ENCODE data around the gene RNF213.

The RNF213 gene

GRCh38 chr17:80419255-80419654, 158.6 kb downstream of the RNF213 start:
- no peak for DNase-seq (ENCODE audit: low spot score)

GRCh38 chr17:80421381-80422090, 160.9 kb downstream of the RNF213 start:
- no peak for DNase-seq (ENCODE audit: low spot score)

- no peak for DNase-seq (ENCODE audit: low spot score)
Observed at GRCh38 chr17:80422276-80422675, 161.6 kb downstream of the RNF213 start.

- DNase-seq (ENCODE audit: low spot score) = no peak
Observed at GRCh38 chr17:80422981-80423380, 162.3 kb downstream of the RNF213 start.

- no peak for DNase-seq (ENCODE audit: low spot score)
Observed at GRCh38 chr17:80423536-80424225, 163.0 kb downstream of the RNF213 start.

GRCh38 chr17:80424261-80424660, 163.6 kb downstream of the RNF213 start:
- no peak for DNase-seq (ENCODE audit: low spot score)

GRCh38 chr17:80424878-80425765, 164.5 kb downstream of the RNF213 start:
- DNase-seq (ENCODE audit: low spot score) = no peak

GRCh38 chr17:80425835-80426426, 165.3 kb downstream of the RNF213 start:
- DNase-seq (ENCODE audit: low spot score) = no peak

GRCh38 chr17:80426671-80427326, 166.1 kb downstream of the RNF213 start:
- peak; percentile 50 for DNase-seq (ENCODE audit: low spot score)

GRCh38 chr17:80427366-80428282, 167.0 kb downstream of the RNF213 start:
- DNase-seq (ENCODE audit: low spot score) = no peak

GRCh38 chr17:80428363-80428762, 167.7 kb downstream of the RNF213 start:
- no peak for DNase-seq (ENCODE audit: low spot score)

GRCh38 chr17:80428796-80429195, 168.1 kb downstream of the RNF213 start:
- no peak for DNase-seq (ENCODE audit: low spot score)

- no peak for DNase-seq (ENCODE audit: low spot score)
Observed at GRCh38 chr17:80429356-80430275, 169.0 kb downstream of the RNF213 start.

GRCh38 chr17:80430446-80431245, 170.0 kb downstream of the RNF213 start:
- DNase-seq (ENCODE audit: low spot score) = no peak

- no peak for DNase-seq (ENCODE audit: low spot score)
Observed at GRCh38 chr17:80431246-80432195, 170.9 kb downstream of the RNF213 start.

- no peak for DNase-seq (ENCODE audit: low spot score)
Observed at GRCh38 chr17:80432350-80432955, 171.8 kb downstream of the RNF213 start.

- DNase-seq (ENCODE audit: low spot score) = no peak
Observed at GRCh38 chr17:80432961-80433550, 172.4 kb downstream of the RNF213 start.

Measured in putamen (tissue), 1 donor.